G401 (cell line): ENCODE measurements around the gene PLTP. TPM values are rescaled to one million over a fixed set of nuclear protein-coding genes. Genes with fewer than 3 reads are reported as not detected.
"Not testable (repeated sequence)": the region's sequence is repeated elsewhere in the genome, so short reads cannot be mapped to it uniquely, and the experiment has no call there.

Experiments used
- DNase-seq: peaks from one replicate; pipeline ENCODE4 v3.0.0-alpha.2; 2015; ENCODE audit warnings: low spot score
- in situ Hi-C: cut with HindIII; loops from 2 replicates; pipeline ENCODE4 v1.10.0; 2016; ENCODE audit warnings: low sequenced_read_pairs, mixed read lengths
- total RNA-seq: library from RNA; depleted of rRNA; stranded (reverse); fragments of >200 nt; shearing (Covaris generic); gene quantifications from 2 replicates; pipeline ENCODE4 v1.2.3, GENCODE V29; 2014

Gene PLTP
- total RNA-seq, 1 experiment from 2014 or later: 156 TPM

DNA sequence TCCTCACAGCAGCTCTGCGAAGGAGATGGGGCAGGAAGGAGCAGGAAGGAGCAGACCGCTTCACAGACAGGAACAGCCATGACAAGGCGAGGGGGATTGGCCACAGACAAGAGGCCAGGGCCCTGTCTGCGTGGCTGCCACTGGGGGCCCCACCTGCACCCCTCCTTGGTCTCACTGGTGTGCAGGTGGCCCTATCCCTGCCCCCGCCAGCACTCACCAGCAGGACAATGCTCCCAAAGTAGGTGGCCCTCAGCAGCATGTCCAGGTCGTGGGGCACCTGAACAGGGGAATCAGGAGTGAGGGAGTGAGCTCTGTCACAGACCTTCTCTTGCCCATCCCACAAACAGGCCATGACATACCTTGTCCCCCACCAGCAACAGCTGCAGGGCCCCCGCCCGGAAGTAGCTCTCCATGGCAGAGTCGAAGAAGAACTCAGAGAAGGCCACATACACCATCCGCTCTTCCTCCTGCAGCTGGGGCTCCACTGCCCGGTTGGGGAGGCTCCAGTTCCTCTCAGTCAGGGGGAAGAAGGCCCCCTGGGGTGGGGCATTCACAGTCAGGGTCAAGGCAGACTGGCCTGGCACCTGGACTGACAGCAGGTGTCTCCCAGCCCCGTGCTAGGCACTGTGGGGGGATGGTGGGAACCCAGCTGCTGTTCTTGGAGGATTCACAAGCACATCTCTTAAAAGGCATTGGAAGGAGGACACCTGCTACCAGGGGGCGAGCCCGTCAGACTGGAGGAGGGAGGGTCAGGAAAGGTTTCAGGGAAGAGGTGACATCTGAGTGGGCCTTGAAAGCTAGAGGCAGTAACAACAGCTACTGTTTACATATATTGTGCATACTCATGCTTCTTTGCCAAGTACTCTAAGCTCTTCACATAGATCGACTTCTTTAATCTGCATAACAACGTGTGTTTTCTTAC lies 7.1 kb downstream of the PLTP start:
- DNase-seq: no peak
- in situ Hi-C loops: no loop called here

DNA sequence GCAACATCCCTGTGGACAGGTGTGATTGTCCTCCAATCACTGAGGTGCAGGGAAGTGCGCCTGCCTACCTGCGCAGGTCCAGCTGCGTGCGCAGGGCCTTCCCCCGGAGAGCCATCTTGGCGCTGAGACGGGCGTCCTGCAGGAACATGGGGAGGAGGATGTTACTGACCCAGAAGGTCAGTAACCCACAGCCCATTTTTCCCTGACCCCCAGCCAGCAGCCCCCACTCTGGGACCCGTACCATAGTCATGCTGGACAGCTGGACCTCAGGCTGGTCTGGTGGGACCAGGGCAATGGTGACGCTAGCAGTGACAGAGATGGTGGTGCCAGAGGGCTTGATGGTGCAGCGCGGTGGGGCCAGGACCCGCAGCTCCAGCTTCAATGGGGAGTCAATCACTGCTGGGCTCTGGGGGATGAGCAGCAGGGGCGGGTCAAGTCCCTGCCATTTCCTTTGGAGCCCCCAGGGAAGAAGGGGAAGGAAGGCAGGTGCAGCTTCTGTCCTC lies 9.7 kb downstream of the PLTP start:
- DNase-seq: no peak
- in situ Hi-C loops: no loop called here

DNA sequence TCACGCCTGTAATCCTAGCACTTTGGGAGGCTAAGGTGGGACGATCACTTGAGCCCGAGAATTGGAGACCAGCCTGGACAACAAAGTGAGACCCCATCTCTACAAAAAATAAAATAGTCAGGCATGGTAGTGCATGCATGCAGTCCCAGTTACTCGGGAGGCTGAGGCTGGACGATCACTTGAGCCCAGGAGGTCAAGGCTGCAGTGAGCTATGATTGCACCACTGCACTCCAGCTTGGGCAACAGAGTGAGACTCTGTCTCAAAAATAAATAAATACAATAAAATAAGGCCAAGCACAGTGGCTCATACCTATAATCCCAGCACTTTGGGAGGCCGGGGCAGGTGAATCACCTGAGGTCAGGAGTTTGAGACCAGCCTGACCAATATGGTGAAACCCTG lies 10.6 kb downstream of the PLTP start:
- in situ Hi-C loops, DNase-seq: not testable (repeated sequence)

DNA sequence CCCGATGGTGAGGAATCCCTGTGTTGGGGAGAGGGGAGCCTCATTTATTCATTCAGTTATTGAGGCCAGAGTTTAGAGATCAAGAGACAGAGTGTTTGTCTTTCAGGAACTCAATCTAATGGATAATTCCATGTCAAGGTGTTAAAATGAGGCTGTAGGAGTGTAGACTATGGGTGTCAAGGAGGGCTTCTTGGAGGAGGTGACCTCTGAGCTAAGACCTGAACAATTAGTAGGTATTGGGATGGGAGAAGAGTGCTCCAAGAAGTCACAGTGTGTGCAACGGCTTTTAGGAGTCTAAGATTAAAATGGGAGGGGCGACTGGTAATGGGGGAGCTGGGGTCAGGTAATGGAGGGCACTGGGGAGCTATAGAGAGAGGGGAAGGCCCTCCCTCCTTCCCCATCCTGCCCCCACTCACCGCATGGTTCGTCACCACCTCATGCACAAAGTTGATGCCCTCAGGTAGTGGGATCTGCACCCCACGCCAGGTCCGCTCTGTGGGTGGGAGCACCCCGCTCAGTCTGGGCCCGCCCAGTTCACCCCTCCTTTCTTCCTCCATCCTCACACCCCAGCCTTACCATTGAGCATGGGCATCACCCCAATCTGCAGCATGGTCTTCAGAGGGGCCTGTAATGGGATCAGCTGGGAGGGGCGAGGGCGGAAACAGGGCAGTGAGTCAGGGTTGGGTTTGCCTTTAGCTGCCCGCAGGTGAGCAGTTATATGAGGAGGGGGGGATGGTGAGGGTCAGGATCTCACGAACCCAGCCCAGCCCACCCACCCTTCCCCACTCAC lies 12.7 kb downstream of the PLTP start:
- in situ Hi-C loops: no loop called here
- no peak for DNase-seq

DNA sequence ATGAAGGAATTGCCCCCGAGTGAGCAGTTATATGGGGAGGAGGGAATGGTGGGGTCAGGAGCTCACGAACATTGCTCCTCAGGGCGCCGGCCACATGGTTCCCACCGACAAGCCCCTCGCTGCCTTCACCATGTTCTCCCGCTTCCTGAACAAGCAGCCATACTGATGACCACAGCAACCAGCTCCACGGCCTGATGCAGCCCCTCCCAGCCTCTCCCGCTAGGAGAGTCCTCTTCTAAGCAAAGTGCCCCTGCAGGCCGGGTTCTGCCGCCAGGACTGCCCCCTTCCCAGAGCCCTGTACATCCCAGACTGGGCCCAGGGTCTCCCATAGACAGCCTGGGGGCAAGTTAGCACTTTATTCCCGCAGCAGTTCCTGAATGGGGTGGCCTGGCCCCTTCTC lies 13.7 kb downstream of the PLTP start:
- no peak for DNase-seq
- in situ Hi-C loops: no loop called here

DNA sequence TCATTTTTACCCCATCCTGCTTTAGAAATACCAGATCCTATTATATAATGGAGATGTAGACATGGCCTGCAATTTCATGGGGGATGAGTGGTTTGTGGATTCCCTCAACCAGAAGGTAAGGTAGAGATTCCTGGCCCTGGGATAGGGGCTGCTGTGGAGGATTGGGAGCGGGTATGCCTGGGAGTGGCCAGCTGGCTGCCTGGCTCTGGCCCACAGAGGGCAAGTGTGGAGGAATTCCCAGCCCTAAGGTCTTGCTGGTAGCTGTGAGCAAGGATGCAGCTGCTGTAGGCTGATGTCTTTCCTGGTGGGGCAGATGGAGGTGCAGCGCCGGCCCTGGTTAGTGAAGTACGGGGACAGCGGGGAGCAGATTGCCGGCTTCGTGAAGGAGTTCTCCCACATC lies 14.3 kb downstream of the PLTP start:
- in situ Hi-C loops: no loop called here
- DNase-seq: no peak

DNA sequence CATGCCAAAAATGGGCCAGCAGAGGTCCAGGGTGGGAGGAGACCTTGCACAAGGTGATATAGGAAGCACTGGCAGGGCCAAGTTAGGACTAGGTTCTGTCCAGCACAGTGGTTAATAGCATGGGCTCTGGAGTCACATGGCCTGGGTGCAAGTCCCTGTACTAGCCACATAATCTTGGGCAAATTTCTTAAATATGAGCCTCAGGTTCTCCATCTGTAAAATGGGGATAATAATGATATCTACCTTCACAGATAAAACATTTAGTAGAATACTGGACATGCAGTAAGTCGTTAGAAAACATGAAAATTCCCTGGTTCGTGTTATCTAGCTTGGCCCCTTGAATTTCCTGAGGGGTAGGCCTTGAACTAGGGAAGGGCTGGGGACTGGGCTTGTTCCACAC lies 14.7 kb downstream of the PLTP start:
- no peak for DNase-seq
- in situ Hi-C loops: no loop called here

DNA sequence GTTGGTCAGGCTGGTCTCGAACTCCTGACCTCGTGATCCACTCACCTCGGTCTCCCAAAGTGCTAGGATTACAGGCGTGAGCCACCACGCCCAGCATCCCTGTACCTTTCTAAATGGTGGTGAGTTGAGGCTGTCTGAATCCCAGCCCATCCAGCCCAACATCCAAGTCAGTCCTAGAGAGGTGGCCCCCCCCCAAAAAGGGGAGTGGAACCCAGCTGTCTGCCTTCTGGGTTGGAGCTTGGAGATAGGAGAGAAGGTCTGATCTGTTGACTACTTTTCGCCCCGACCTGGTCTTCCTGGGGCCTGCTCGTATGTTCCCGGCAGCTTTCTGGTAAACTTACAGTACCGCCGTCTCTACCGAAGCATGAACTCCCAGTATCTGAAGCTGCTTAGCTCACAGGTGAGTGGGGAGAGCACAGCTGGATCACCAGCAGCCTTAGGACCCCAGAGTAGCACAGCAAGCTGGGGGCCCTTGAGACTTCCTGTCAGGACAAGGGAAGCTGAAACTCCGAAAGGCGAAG lies 15.3 kb downstream of the PLTP start:
- no peak for DNase-seq
- in situ Hi-C loops: no loop called here

DNA sequence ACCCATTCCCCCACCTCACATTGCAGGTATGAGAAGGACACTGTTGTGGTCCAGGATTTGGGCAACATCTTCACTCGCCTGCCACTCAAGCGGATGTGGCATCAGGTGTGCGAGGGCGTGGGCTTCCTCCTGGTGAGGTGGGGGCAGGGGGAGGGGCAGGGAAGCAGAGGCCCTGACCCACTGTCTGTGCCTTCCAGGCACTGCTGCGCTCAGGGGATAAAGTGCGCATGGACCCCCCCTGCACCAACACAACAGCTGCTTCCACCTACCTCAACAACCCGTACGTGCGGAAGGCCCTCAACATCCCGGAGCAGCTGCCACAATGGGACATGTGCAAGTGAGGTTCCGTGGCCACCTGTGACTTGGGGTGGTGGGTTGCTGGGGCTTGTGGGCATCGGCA lies 17.2 kb downstream of the PLTP start:
- DNase-seq: no peak
- in situ Hi-C loops: loop anchor here (5.0 kb wide), 1 partner anchor 48 kb away; no protein-coding TSS in a partner anchor

DNA sequence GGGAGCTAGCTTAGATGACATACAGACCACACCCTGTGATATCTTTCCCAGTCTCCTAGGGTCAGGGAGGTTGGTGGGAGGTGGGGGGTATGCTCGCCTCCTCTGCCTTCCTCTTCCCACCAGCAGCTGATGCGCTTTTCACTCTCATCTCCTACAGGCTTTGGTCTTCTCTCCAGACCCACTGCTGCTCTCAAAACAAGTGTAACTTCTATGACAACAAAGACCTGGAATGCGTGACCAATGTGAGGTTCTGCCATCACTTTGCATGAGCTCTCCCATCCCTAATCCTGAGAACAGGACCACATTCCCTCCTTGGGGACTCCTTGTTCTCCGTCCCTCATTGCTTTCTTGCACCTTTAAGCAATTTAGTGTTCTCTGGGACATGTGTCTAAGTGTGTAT lies 18.1 kb downstream of the PLTP start:
- DNase-seq: no peak
- in situ Hi-C loops: loop anchor here (5.0 kb wide), 1 partner anchor 48 kb away; no protein-coding TSS in a partner anchor

DNA sequence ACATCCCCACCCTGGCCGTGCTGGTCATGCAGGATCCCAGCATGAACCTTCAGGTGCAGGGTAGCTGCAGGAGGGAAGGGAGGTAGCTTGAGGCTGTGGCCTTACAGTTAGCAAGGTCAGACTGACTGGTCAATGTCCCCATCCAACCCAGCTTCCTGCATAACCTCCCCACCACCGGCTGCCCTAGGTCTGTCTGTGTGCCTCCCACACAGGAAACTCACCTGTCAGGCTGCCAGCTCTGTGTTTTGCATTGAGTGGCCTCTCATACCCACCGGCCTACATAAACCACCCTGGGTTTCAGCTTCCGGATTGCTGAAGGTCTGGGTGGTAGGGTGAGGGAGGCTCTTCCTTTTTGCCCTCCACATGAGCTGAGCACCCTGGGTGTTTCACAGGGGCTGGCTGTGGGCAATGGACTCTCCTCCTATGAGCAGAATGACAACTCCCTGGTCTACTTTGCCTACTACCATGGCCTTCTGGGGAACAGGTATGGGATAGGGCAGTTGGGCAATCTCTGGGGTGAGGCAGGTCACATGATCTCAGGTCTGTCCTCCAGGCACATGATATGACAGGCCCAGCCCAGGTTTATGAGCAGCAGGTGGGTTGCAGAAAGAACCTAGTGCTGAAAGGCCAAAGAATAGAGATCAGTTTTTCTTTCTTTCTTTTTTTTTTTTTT lies 19.0 kb downstream of the PLTP start:
- in situ Hi-C loops: loop anchor here (5.0 kb wide), 1 partner anchor 49 kb away; no protein-coding TSS in a partner anchor
- DNase-seq: no peak

DNA sequence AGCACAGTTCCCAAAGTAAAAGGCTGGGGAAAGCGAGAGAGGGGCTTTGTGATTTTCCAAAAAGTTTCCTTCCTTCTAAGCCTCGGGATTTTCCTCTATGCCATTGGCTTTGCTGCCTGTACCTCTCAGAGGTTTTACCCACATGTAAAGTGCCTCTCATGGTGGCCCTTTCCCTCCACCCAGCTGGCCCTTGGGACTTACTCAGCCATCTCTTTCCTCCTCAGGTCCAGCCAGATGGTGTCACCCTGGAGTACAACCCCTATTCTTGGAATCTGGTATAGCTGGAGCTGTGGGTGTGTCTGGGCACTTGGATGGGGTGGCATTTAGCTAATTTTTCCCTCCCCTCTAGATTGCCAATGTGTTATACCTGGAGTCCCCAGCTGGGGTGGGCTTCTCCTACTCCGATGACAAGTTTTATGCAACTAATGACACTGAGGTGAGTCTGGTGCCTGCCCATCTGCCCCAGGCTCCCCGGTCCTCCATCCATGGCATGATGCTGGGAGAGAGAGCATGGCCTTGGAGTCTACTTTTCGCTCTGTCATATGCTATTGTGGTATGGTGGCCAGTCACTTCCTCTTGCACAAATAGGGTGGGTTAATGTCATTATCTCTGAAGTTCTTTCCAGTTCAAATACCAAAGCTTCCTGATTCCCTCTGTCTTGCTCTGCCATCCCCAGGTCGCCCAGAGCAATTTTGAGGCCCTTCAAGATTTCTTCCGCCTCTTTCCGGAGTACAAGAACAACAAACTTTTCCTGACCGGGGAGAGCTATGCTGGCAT lies 19.7 kb downstream of the PLTP start:
- peak; percentile 35 for DNase-seq
- in situ Hi-C loops: loop anchor here (5.0 kb wide), 1 partner anchor 50 kb away; no protein-coding TSS in a partner anchor

DNA sequence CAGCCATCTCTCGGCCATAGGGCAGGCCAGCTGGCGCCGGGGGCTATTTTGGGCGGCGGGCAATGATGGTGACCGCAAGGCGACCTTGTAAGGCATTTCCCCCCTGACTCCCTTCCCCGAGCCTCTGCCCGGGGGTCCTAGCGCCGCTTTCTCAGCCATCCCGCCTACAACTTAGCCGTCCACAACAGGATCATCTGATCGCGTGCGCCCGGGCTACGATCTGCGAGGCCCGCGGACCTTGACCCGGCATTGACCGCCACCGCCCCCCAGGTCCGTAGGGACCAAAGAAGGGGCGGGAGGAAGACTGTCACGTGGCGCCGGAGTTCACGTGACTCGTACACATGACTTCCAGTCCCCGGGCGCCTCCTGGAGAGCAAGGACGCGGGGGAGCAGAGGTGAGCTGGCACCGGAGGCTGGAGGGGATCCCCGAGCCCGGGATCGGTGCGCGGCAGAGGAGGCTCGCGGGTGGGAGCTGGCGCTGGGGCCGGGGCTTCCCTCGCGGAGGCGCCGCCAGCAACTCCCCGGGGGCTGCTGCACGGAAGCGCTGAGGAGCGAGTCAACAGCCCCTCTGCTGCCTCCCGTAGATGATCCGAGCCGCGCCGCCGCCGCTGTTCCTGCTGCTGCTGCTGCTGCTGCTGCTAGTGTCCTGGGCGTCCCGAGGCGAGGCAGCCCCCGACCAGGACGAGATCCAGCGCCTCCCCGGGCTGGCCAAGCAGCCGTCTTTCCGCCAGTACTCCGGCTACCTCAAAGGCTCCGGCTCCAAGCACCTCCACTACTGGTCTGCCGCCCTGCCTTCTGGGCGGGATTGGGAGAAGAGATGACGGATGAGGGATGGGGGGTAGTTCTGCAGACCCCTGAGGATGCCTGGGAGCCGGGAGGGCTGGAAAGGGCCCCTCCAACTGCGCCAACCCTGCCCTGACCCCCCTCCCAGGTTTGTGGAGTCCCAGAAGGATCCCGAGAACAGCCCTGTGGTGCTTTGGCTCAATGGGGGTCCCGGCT lies 20.7 kb downstream of the PLTP start, which contains the start of the genes CTSA and NEURL2:
TSS of gene CTSA (plus strand) at position 351 of the 999 bp plus-strand sequence. CDS start at position 585, 234 bp downstream.
TSS of gene NEURL2 (minus strand) at position 224 of the 999 bp plus-strand sequence. CDS start at position 7, 217 bp downstream.
- DNase-seq: peak; percentile 91
- in situ Hi-C loops: loop anchor here (5.0 kb wide), 1 partner anchor 51 kb away; no protein-coding TSS in a partner anchor

DNA sequence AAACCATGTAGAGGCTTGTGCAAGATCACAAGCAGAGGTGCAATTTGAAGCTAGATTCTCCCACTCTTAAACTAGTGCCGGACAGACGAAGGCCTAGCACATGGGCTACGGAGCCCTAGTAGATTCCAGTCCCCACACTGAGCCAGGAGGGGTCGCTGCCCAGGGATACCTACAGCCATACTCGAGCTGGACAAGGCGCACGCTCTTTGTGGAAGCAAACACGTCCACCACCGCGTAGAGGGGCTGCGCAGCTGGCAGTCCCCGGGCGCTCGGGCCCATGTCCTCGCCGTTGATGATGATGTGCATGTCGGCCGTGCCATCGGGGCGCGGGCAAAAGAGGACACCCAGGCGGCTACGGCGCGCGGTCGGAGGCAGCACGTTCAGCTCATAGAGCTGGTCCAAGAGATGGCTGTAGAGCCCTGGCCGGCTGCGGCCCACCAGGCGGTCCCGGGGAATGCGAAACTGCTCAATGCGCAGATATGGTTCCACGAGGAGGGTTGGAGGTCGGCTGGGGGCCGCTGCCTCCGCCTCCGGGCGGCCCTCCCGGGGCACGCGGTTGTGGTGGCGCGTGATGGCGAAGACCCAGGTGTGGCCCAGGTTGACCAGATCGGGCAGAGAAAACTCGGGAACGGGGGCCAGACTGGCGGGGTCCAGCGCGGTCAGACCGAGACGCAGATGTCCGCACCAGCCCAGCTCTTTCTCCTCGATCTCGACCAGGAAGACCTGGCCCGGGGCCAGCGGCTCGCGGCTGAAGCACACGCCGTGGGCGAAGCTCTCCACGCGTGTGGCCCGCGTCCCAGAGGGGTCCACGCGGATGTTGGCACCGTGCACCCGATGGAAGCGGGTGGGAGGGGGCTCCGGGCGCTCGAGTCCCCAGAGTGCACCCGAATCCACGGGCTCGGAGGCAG lies 21.6 kb downstream of the PLTP start:
- peak; percentile 89 for DNase-seq
- in situ Hi-C loops: loop anchor here (5.0 kb wide), 1 partner anchor 52 kb away; no protein-coding TSS in a partner anchor

DNA sequence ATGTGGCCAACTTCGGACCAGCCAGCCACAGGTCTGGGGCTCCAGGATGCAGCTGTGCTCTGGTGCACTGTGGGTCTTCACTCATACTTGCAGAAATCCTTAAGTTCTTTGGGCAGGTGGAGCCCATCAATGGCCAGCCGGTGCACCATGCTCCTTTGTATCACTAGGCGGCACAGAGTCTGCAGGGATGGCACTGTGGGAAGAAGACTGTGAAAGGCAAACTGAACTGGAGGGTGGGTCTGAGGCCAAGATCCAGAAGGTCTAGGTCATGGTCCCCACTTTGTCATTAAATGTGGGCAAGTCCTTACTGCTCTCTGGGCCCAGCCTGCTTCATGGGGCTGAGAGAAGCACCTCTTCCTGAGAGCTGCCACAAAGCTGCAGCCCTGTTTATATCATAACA lies 23.3 kb downstream of the PLTP start:
- no peak for DNase-seq
- in situ Hi-C loops: no loop called here

DNA sequence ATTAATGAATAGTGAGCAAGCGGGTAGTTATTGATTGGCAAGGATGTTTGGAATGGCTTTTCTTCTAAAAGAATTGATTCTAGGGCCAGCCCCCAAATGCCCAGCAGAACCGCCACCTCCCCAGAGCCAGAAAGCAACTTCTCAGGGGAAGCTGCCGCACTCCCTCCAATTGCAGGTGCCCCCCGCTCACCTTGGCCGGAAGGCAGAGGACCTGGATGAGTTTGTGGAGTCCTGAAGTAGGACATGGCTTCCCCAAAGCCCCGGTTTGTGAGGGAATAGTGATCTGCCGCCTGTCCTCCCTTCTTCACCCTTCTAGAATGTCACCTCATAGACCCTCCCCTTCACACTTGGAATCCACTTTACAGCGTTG lies 24.6 kb downstream of the PLTP start, which contains the start of gene SPATA25:
TSS of gene SPATA25 (minus strand) at position 277 of the 370 bp plus-strand sequence. CDS start at position 245, 32 bp downstream.
- DNase-seq: no peak
- in situ Hi-C loops: no loop called here
